Skeletal muscle tissue (tissue), 4 donors: Measurements from ENCODE around the gene FAM83G. TPM values are rescaled to one million over a fixed set of nuclear protein-coding genes. Genes with fewer than 3 reads are reported as not detected.

Experiments
- H3K27ac ChIP-seq: one replicate; pipeline ENCODE4 v1.7.0; 2013; ENCODE audit warnings: mild to moderate bottlenecking, low read depth, low read length, inconsistent platforms
- H3K27me3 ChIP-seq, 3 donors: one replicate each; pipeline ENCODE4 v1.7.0; 2013; ENCODE audit warnings: low read length in 3 of 3; ENCODE audit not compliant: control insufficient read depth in 3 of 3, insufficient read depth in 3 of 3
- H3K36me3 ChIP-seq, 3 donors: one replicate each; pipeline ENCODE4 v1.7.0; 2013; ENCODE audit warnings: low read length in 3 of 3; ENCODE audit not compliant: control insufficient read depth in 3 of 3, insufficient read depth in 3 of 3
- H3K4me1 ChIP-seq, 3 donors: one replicate each; pipeline ENCODE4 v1.7.0; 2013; ENCODE audit warnings: low read length in 3 of 3, mild to moderate bottlenecking in 3 of 3; ENCODE audit not compliant: control insufficient read depth in 3 of 3, insufficient read depth in 3 of 3
- H3K4me3 ChIP-seq, 3 donors: one replicate each; pipeline ENCODE4 v1.7.0; 2013; ENCODE audit warnings: low read length in 3 of 3
- H3K9ac ChIP-seq, 3 donors: one replicate each; pipeline ENCODE4 v1.7.0; 2013; ENCODE audit warnings: low read length in 3 of 3, mild to moderate bottlenecking in 3 of 3, moderate library complexity in 2 of 3, low read depth in 1 of 3
- H3K9me3 ChIP-seq, 3 donors: one replicate each; pipeline ENCODE4 v1.7.0; 2013; ENCODE audit warnings: low read length in 3 of 3; ENCODE audit not compliant: control insufficient read depth in 3 of 3
- total RNA-seq: library from RNA; depleted of rRNA; stranded (reverse); fragments of >200 nt; gene quantifications from one replicate; pipeline ENCODE4 v1.2.3, GENCODE V29; 2014
- donor health status: Osteomylitis.

FAM83G gene
- total RNA-seq, 1 donor from 2014 or later: 0.52 TPM

- Histone ChIP-seq H3K9ac (no peak overlapping the region), H3K27me3 (no peaks in the 10 kb centered on the region), H3K9me3 (no peaks in the 10 kb centered on the region), H3K4me3 (no peak overlapping the region), H3K36me3 (no peaks in the 10 kb centered on the region), H3K27ac (no peak overlapping the region), H3K4me1 (peaks cover 12 to 20% (median 19%) of the 10 kb centered on the region in 3 donors)
Observed at GRCh38 chr17:18963126-18964017, 41.2 kb downstream of the FAM83G start.

- H3K9me3 ChIP-seq: no peaks in the 10 kb centered on the region
- H3K4me1 ChIP-seq: peaks cover 6 to 12% (median 12%) of the 10 kb centered on the region in 3 donors
- no peak overlapping the region for H3K4me3 ChIP-seq
- H3K36me3 ChIP-seq: no peaks in the 10 kb centered on the region
- H3K27ac ChIP-seq: no peak overlapping the region
- H3K9ac ChIP-seq: no peak overlapping the region
- H3K27me3 ChIP-seq: no peaks in the 10 kb centered on the region
Observed at GRCh38 chr17:18962494-18962815, 42.1 kb downstream of the FAM83G start.

- H3K4me1 ChIP-seq: peaks cover under 1 to 6% (median 6%) of the 10 kb centered on the region in 3 donors
- H3K4me3 ChIP-seq: no peak overlapping the region
- no peaks in the 10 kb centered on the region for H3K9me3 ChIP-seq
- no peaks in the 10 kb centered on the region for H3K27me3 ChIP-seq
- H3K27ac ChIP-seq: no peak overlapping the region
- H3K9ac ChIP-seq: no peak overlapping the region
- H3K36me3 ChIP-seq: no peaks in the 10 kb centered on the region
Observed at GRCh38 chr17:18961634-18962493, 42.7 kb downstream of the FAM83G start.

- Histone ChIP-seq H3K9me3 (no peaks in the 10 kb centered on the region), H3K27me3 (no peaks in the 10 kb centered on the region), H3K9ac (no peak overlapping the region), H3K4me3 (no peak overlapping the region), H3K27ac (no peak overlapping the region), H3K36me3 (no peaks in the 10 kb centered on the region), H3K4me1 (peaks cover 0 to 5% (median 3%) of the 10 kb centered on the region in 3 donors)
Observed at GRCh38 chr17:18960803-18961511, 43.6 kb downstream of the FAM83G start.

- Histone ChIP-seq H3K4me1 (peaks cover 0 to 5% (median 3%) of the 10 kb centered on the region in 3 donors), H3K4me3 (no peak overlapping the region), H3K27ac (no peak overlapping the region), H3K9ac (no peak overlapping the region), H3K36me3 (no peaks in the 10 kb centered on the region), H3K27me3 (no peaks in the 10 kb centered on the region), H3K9me3 (no peaks in the 10 kb centered on the region)
Observed at GRCh38 chr17:18960241-18960665, 44.3 kb downstream of the FAM83G start.

GRCh38 chr17:18959845-18960240 is 44.7 kb downstream of the FAM83G start:
- no peak overlapping the region for H3K9ac ChIP-seq
- no peaks in the 10 kb centered on the region for H3K27me3 ChIP-seq
- no peak overlapping the region for H3K27ac ChIP-seq
- H3K4me1 ChIP-seq: peaks cover 0 to 5% (median 3%) of the 10 kb centered on the region in 3 donors
- H3K36me3 ChIP-seq: no peaks in the 10 kb centered on the region
- H3K4me3 ChIP-seq: no peak overlapping the region
- H3K9me3 ChIP-seq: no peaks in the 10 kb centered on the region

GRCh38 chr17:18959071-18959844 is 45.3 kb downstream of the FAM83G start:
- no peak overlapping the region for H3K9ac ChIP-seq
- no peak overlapping the region for H3K27ac ChIP-seq
- peaks cover 0 to 5% (median 3%) of the 10 kb centered on the region in 3 donors for H3K4me1 ChIP-seq
- no peak overlapping the region for H3K4me3 ChIP-seq
- no peaks in the 10 kb centered on the region for H3K36me3 ChIP-seq
- H3K27me3 ChIP-seq: no peaks in the 10 kb centered on the region
- no peaks in the 10 kb centered on the region for H3K9me3 ChIP-seq

- Histone ChIP-seq H3K27me3 (no peaks in the 10 kb centered on the region), H3K27ac (no peak overlapping the region), H3K9ac (no peak overlapping the region)
Observed at GRCh38 chr17:18958611-18959010, 46.0 kb downstream of the FAM83G start.

GRCh38 chr17:18957831-18958230 is 46.7 kb downstream of the FAM83G start:
- Histone ChIP-seq H3K9me3 (no peaks in the 10 kb centered on the region), H3K27me3 (no peaks in the 10 kb centered on the region), H3K4me3 (no peak overlapping the region), H3K36me3 (no peaks in the 10 kb centered on the region), H3K9ac (no peak overlapping the region), H3K4me1 (peaks cover 0 to 5% (median 3%) of the 10 kb centered on the region in 3 donors), H3K27ac (no peak overlapping the region)

More at GRCh38 chr17:18958611-18959010, 46.0 kb downstream of the FAM83G start:
- Histone ChIP-seq H3K9me3 (no peaks in the 10 kb centered on the region), H3K36me3 (no peaks in the 10 kb centered on the region), H3K4me1 (peaks cover 0 to 5% (median 3%) of the 10 kb centered on the region in 3 donors), H3K4me3 (no peak overlapping the region)
